Measurements from ENCODE around the gene TPSB2. TPM values are rescaled to one million over a fixed set of nuclear protein-coding genes. Genes with fewer than 3 reads are reported as not detected.

TPSB2 gene
- total RNA-seq, 2 experiments from 2014 or later = not detected

DNA sequence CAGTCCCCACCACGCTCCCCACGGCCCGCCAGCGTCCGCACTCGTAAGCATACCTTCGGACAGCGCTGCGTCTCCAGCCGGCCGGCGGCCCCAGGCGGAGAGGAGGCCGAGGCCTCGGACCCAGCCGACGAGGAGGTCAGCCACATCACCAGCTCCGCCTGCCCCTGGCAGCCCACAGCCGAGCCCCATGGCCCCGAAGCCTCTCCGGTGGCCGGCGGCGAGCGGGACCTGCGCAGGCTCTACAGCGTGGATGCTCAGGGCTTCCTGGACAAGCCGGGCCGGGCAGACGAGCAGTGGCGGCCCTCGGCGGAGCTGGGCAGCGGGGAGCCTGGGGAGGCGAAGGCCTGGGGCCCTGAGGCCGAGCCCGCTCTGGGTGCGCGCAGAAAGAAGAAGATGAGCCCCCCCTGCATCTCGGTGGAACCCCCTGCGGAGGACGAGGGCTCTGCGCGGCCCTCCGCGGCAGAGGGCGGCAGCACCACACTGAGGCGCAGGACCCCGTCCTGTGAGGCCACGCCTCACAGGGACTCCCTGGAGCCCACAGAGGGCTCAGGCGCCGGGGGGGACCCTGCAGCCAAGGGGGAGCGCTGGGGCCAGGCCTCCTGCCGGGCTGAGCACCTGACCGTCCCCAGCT is 9.8 kb downstream of the TPSB2 start:
- no peak for DNase-seq
- no peak overlapping the region for H3K27ac Mint-ChIP-seq
- H3K27me3 Mint-ChIP-seq (ENCODE audit: low read depth) = no peaks in the 10 kb centered on the region
- no peak overlapping the region for H3K4me3 Mint-ChIP-seq
- no peak for ATAC-seq
- ChIA-PET POLR2A (no interaction called here), CTCF (no interaction called here)
- no peaks in the 10 kb centered on the region for H3K36me3 Mint-ChIP-seq (ENCODE audit: low read depth)
- H3K4me1 Mint-ChIP-seq (ENCODE audit: low read depth) = no peaks in the 10 kb centered on the region
- no peaks in the 10 kb centered on the region for H3K9me3 Mint-ChIP-seq (ENCODE audit: insufficient read depth)

DNA sequence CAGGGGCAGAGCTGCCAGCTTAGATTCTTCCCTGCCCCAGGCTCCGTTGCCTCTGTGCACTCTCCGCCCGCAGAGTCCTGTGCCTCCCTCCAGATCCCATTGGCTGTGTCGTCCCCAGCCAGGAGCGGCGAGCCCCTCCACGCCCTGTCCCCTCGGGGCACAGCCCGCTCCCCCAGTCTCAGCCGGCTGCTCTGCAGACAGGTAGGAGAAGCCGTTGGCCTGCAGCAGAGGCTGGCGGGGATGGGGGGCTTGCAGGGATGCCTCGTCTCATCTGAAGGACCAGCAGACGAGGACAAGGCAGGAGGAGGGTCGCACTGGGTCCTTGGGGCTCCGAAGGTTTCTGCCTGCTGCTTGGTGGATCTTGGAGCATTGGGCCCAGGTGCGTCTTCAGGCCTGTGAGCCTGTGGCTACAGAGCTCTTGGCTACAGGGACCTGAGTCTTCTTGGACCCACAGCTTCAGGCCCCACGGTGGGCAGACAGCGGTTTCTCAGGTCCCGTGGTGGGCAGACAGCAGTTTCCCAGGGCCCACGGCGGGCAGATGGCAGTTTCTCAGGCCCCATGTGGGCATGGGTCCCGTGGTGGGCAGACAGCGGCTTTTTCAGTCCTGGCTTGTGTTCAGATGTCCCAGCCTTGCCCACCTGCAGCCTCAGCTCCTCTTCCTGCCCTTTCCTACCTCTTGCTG is 10.9 kb downstream of the TPSB2 start:
- H3K4me1 Mint-ChIP-seq (ENCODE audit: low read depth) = no peaks in the 10 kb centered on the region
- no peak for ATAC-seq

DNA sequence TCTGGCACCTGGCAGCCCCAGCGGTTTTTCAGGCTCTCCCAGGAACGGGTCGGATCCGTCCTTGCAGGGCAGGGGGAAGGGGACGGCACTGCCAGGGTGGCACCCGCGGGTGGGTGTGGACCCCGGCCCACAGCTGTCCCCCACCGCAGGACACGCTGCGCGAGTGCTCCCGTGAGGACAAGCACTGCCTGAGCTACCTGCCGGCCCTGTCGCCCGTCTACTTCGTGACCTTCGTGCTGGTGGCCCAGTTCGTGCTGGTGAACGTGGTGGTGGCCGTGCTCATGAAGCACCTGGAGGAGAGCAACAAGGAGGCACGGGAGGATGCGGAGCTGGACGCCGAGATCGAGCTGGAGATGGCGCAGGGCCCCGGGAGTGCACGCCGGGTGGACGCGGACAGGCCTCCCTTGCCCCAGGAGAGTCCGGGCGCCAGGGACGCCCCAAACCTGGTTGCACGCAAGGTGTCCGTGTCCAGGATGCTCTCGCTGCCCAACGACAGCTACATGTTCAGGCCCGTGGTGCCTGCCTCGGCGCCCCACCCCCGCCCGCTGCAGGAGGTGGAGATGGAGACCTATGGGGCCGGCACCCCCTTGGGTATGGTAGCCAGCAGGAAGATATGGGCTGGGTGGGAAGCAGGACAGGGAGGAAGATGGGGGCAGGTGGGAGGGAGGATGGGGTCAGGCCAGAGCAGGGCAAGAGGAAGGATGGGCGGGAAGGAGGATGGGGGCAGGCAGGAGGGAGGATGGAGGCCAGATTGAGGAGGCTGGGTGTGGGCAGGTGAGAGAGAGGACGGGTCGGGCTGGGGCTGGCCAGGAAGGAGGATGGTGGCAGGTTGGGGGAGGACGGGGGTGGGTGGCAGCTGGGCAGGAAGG is 11.7 kb downstream of the TPSB2 start:
- no peaks in the 10 kb centered on the region for H3K36me3 Mint-ChIP-seq (ENCODE audit: low read depth)
- ChIA-PET POLR2A (no interaction called here), CTCF (no interaction called here)
- ATAC-seq (no peak), DNase-seq (no peak)
- no peaks in the 10 kb centered on the region for H3K4me1 Mint-ChIP-seq (ENCODE audit: low read depth)
- no peaks in the 10 kb centered on the region for H3K9me3 Mint-ChIP-seq (ENCODE audit: insufficient read depth)
- no peak overlapping the region for H3K4me3 Mint-ChIP-seq
- H3K27me3 Mint-ChIP-seq (ENCODE audit: low read depth) = no peaks in the 10 kb centered on the region
- no peak overlapping the region for H3K27ac Mint-ChIP-seq

More for the DNA sequence above, 10.9 kb downstream of the TPSB2 start:
- no peaks in the 10 kb centered on the region for H3K9me3 Mint-ChIP-seq (ENCODE audit: insufficient read depth)
- ChIA-PET CTCF (no interaction called here), POLR2A (no interaction called here)
- H3K27ac Mint-ChIP-seq = no peak overlapping the region
- H3K36me3 Mint-ChIP-seq (ENCODE audit: low read depth) = no peaks in the 10 kb centered on the region
- DNase-seq = no peak
- H3K27me3 Mint-ChIP-seq (ENCODE audit: low read depth) = no peaks in the 10 kb centered on the region
- H3K4me3 Mint-ChIP-seq = no peak overlapping the region

DNA sequence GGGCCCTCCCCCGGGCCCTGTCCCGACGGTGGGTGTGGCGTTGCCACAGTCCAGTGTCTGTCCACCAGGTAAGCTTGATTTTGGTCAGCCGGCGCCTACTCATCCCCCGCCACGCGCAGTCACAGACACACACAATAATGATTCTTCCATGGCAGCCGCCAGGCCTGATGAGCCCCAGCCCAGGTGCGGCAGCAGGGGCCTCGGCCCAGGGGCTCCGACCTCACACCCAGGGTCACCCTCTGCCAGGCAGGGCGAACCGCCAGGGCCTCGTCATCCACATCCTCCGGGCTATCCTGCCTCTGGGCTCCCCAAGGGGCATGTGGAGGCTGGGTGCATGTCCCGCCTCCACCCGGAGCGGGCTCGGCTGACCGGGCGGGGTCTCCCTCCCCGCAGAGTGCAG is 12.5 kb downstream of the TPSB2 start:
- no peak for DNase-seq
- no peak overlapping the region for H3K27ac Mint-ChIP-seq
- H3K36me3 Mint-ChIP-seq (ENCODE audit: low read depth) = no peaks in the 10 kb centered on the region
- no peaks in the 10 kb centered on the region for H3K27me3 Mint-ChIP-seq (ENCODE audit: low read depth)
- no peaks in the 10 kb centered on the region for H3K9me3 Mint-ChIP-seq (ENCODE audit: insufficient read depth)
- CTCF ChIA-PET = no interaction called here
- ATAC-seq = no peak
- POLR2A ChIA-PET = no interaction called here
- no peak overlapping the region for H3K4me3 Mint-ChIP-seq
- H3K4me1 Mint-ChIP-seq (ENCODE audit: low read depth) = no peaks in the 10 kb centered on the region

DNA sequence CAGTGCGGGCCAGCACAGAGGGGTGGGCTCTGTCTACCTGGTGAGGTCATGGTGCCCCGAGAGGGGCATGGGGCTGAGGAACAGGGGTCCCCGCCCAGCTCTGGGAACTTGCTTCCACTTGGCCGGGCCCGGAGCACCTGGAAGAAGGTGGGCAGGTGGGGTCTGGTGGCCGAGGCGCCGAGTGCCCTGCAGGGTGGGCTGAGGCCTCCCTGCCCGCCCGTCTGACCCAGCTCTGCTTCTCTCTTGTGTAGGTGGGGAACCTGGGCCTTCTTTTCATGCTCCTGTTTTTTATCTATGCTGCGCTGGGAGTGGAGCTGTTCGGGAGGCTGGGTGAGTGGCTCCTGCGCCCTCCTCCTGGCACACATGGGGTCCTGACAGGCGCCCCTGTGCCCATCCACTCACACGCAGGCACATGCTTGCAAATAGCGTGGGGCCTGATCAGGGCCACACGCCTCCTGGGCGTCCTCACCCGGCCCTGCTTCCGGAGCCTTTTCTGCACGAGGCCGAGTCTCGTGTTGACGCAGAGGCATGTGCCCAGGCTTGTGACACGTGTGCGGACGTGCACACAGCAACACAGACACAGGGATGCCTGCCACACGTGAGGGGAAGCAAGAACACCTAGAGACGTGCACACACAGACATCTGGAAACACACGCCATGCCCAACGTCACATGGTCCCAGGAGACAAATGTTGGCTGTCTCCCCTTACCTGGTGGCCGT is 13.1 kb downstream of the TPSB2 start:
- H3K36me3 Mint-ChIP-seq (ENCODE audit: low read depth) = no peaks in the 10 kb centered on the region
- ATAC-seq (no peak), DNase-seq (no peak)
- H3K27me3 Mint-ChIP-seq (ENCODE audit: low read depth) = no peaks in the 10 kb centered on the region
- no peak overlapping the region for H3K27ac Mint-ChIP-seq
- no peak overlapping the region for H3K4me3 Mint-ChIP-seq
- CTCF ChIA-PET = no interaction called here
- no peaks in the 10 kb centered on the region for H3K4me1 Mint-ChIP-seq (ENCODE audit: low read depth)
- POLR2A ChIA-PET = no interaction called here
- H3K9me3 Mint-ChIP-seq (ENCODE audit: insufficient read depth) = no peaks in the 10 kb centered on the region

DNA sequence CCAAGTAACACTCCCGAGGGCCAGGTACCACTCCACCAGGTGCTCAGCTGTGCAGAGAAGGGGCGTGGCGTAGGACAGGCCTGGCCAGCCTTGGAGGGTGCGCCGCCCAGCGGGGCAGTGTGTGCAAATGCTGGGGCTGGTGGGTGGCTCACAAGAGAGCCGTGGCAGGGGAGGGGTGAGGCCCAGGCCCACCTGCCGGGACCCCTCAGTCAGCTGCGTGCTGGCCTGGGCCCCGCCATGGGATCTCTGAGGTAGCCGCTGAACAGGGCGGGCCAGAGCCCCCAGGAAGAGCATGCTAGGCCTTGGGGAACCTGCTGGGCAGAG is 13.7 kb downstream of the TPSB2 start:
- DNase-seq (no peak), ATAC-seq (no peak)
- Mint-ChIP-seq H3K36me3 (ENCODE audit: low read depth) (no peaks in the 10 kb centered on the region), H3K4me1 (ENCODE audit: low read depth) (no peaks in the 10 kb centered on the region), H3K9me3 (ENCODE audit: insufficient read depth) (no peaks in the 10 kb centered on the region), H3K4me3 (no peak overlapping the region), H3K27ac (no peak overlapping the region), H3K27me3 (ENCODE audit: low read depth) (no peaks in the 10 kb centered on the region)
- CTCF ChIA-PET = no interaction called here
- POLR2A ChIA-PET = no interaction called here

DNA sequence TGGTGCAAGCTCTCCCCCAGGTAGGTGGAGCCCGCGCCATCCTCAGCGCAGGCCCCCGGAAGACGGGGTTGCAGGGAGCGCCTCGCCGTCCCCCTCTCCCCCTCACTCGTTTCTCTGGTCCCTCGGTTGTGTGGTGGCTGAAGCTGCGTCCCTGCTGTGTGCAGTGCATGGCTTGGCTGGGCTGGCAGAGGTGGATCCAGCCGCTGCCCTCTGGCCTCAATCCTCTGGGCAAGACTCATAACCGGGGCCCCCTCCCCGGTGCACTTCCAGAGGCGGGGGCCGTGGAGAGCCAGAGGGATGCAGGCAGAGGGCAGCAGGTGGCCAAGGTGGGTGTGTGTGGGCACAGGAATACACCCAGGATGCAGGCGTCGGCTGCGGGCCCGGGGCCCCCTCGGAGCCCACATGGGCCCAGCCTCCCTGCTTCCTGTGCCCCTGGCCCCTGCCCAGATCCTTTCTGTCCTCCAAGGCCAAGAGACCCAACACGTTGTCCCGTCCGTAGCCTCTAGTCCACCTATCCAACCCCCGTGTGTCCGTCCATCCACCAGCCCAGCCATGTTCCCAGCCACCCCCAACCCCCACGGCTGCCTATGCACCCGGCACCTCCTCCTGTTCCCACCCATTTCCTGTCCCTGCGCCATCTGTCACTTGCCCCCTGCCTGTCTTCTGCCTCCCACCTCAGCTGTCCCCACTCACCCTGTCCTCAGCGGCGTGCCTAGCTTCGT is 14.2 kb downstream of the TPSB2 start:
- POLR2A ChIA-PET = no interaction called here
- no peaks in the 10 kb centered on the region for H3K36me3 Mint-ChIP-seq (ENCODE audit: low read depth)

DNA sequence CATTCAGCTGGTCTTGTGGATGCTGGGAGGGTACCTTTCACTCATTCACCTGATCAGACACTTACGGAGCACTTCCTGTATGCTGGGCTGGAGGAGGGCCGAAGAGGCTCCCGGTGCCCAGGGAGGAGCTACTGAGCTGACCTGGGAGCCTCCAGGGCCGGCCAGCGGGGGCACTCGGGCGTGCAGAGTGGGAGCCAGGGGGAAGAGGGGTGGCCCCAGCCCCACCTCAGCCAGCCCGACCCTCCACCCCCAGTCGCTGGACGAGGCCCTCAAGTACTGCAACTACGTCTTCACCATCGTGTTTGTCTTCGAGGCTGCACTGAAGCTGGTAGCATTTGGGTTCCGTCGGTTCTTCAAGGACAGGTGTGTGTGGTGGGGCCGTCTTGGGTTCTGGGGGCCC is 15.3 kb downstream of the TPSB2 start:
- Mint-ChIP-seq H3K27me3 (ENCODE audit: low read depth) (no peaks in the 10 kb centered on the region), H3K4me1 (ENCODE audit: low read depth) (no peaks in the 10 kb centered on the region), H3K9me3 (ENCODE audit: insufficient read depth) (no peaks in the 10 kb centered on the region), H3K4me3 (no peak overlapping the region), H3K36me3 (ENCODE audit: low read depth) (no peaks in the 10 kb centered on the region), H3K27ac (no peak overlapping the region)
- DNase-seq (no peak), ATAC-seq (no peak)
- CTCF ChIA-PET = no interaction called here
- POLR2A ChIA-PET = no interaction called here

More for the DNA sequence above, 14.2 kb downstream of the TPSB2 start:
- Mint-ChIP-seq H3K4me3 (no peak overlapping the region), H3K4me1 (ENCODE audit: low read depth) (no peaks in the 10 kb centered on the region), H3K9me3 (ENCODE audit: insufficient read depth) (no peaks in the 10 kb centered on the region), H3K27ac (no peak overlapping the region), H3K27me3 (ENCODE audit: low read depth) (no peaks in the 10 kb centered on the region)
- ATAC-seq = no peak
- CTCF ChIA-PET = no interaction called here
- no peak for DNase-seq

DNA sequence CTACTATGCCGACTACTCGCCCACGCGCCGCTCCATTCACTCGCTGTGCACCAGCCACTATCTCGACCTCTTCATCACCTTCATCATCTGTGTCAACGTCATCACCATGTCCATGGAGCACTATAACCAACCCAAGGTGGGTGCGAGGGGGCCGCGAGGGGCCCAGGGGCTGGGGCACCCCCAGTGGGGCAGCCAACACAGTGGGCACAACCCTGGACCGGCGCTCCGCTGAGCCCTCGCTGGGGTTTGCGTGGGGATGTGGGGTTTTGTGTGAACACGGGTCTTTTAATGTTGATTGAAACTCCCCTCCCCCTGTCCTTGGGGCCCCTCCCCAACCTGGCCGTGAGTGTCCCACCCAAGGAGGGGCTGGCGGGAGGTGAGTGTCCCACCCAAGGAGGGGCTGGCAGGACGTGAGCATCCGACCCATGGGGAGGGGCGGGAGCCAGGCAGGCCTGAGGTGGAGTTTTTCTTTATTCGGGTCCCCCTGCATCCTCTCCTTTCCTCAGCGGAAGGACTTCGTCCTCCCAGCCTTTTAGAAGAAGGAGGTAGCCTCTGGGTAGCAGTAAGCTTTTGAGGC is 16.1 kb downstream of the TPSB2 start:
- CTCF ChIA-PET = no interaction called here
- POLR2A ChIA-PET = no interaction called here
- Mint-ChIP-seq H3K36me3 (ENCODE audit: low read depth) (no peaks in the 10 kb centered on the region), H3K4me3 (no peak overlapping the region), H3K27me3 (ENCODE audit: low read depth) (no peaks in the 10 kb centered on the region), H3K9me3 (ENCODE audit: insufficient read depth) (no peaks in the 10 kb centered on the region), H3K4me1 (ENCODE audit: low read depth) (peaks cover 2% of the 10 kb centered on the region), H3K27ac (no peak overlapping the region)
- DNase-seq (no peak), ATAC-seq (no peak)

DNA sequence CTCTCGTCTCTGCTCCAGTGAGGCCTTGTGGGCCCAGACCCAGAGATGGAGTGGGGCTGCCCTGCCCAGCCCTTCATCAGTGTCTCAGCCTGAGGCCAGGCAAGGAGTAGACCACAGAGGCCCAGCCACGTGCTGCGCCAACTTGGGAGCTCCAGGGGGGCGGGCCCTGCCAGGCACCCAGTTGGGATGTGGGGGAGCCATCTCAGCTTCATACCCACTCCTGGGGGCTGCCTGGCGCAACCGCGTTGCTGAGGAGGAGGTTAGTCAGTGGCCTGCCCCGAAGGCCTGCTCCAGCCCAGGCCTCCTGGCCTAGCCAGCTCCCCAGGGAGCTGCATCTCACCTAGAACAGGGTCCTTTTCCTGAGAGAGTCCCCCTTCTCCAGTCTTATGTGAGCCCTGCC is 16.8 kb downstream of the TPSB2 start:
- ChIA-PET POLR2A (no interaction called here), CTCF (no interaction called here)
- Mint-ChIP-seq H3K27me3 (ENCODE audit: low read depth) (no peaks in the 10 kb centered on the region), H3K36me3 (ENCODE audit: low read depth) (no peaks in the 10 kb centered on the region), H3K27ac (no peak overlapping the region), H3K4me1 (ENCODE audit: low read depth) (peaks cover 4% of the 10 kb centered on the region), H3K4me3 (no peak overlapping the region), H3K9me3 (ENCODE audit: insufficient read depth) (no peaks in the 10 kb centered on the region)
- DNase-seq = no peak
- no peak for ATAC-seq

DNA sequence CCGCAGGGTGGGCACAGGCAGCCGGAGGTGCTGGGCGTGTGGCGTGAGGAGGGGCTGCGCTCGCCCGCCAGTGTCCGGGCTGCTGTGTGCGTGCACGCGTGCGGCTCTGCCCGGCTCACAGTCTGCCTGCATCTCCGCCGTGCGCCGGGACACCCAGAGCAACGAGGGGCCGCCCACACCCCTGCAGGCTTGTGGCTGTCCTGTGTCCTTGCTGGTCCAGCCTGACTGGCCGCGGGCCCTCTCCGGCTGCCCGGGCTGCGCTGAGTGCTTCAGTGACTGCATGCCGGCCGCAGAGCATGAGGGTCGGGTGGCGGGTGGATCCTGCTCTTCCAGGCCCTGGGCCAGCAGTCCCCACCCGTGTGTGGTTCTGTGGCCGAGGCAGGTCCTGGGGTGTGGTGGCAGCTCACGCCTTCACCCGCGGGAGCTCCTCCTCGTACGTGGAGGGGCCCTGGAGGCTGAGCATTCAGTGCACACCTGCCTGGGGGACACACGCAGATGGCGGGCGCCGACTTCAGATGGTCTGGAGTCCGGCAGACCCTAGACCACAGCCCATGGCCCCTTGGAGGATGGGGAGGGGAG is 17.3 kb downstream of the TPSB2 start:
- ATAC-seq = no peak
- ChIA-PET POLR2A (no interaction called here), CTCF (no interaction called here)

More for the DNA sequence above, 17.3 kb downstream of the TPSB2 start:
- Mint-ChIP-seq H3K9me3 (ENCODE audit: insufficient read depth) (no peaks in the 10 kb centered on the region), H3K27me3 (ENCODE audit: low read depth) (no peaks in the 10 kb centered on the region), H3K36me3 (ENCODE audit: low read depth) (no peaks in the 10 kb centered on the region), H3K27ac (no peak overlapping the region), H3K4me1 (ENCODE audit: low read depth) (peaks cover 6% of the 10 kb centered on the region), H3K4me3 (no peak overlapping the region)
- DNase-seq = no peak

Data from activated CD8-positive, alpha-beta T cell treated with anti-CD3 and anti-CD28 coated beads, Interleukin-2, amount 10 ng/mL, durations not matched to agents 7 days and 5 days (primary cell).